GM21529 (cell line): Measurements from ENCODE around the gene STK39.
A peak's percentile ranks its signal among the peaks of the same experiment; 100 is the strongest.

Experiments
- ATAC-seq: cut with Tn5 transposase; IDR thresholded peaks from one replicate; pipeline ENCODE4 v1.9.1; 2021; ENCODE audit not compliant: unreplicated experiment

Gene STK39

GRCh38 chr2:168024459-168024858, 222.9 kb downstream of the STK39 start:
- no peak for ATAC-seq

GRCh38 chr2:168021800-168022587, 225.4 kb downstream of the STK39 start:
- ATAC-seq: no peak

- ATAC-seq: no peak
These were observed 232.0 kb downstream of the STK39 start for GRCh38 chr2:168015274-168015953.

- no peak for ATAC-seq
These were observed 237.5 kb downstream of the STK39 start for GRCh38 chr2:168009900-168010299.

GRCh38 chr2:168008646-168009195, 238.7 kb downstream of the STK39 start:
- ATAC-seq: no peak

- ATAC-seq: no peak
These were observed 240.9 kb downstream of the STK39 start for GRCh38 chr2:168006498-168006897.

GRCh38 chr2:168005586-168005985, 241.8 kb downstream of the STK39 start:
- ATAC-seq: no peak

GRCh38 chr2:168003876-168004275, 243.5 kb downstream of the STK39 start:
- ATAC-seq: no peak

GRCh38 chr2:168002021-168002553, 245.3 kb downstream of the STK39 start:
- ATAC-seq: peak; percentile 75

- ATAC-seq: no peak
These were observed 255.1 kb downstream of the STK39 start for GRCh38 chr2:167992278-167992677.

- no peak for ATAC-seq
These were observed 257.3 kb downstream of the STK39 start for GRCh38 chr2:167990062-167990461.

GRCh38 chr2:167988296-167988695, 259.1 kb downstream of the STK39 start:
- no peak for ATAC-seq

- ATAC-seq: no peak
These were observed 259.8 kb downstream of the STK39 start for GRCh38 chr2:167987558-167987957.

GRCh38 chr2:167987026-167987425, 260.4 kb downstream of the STK39 start:
- ATAC-seq: no peak

GRCh38 chr2:167986223-167986622, 261.2 kb downstream of the STK39 start:
- ATAC-seq: no peak

GRCh38 chr2:167981945-167982344, 265.4 kb downstream of the STK39 start:
- no peak for ATAC-seq

- no peak for ATAC-seq
These were observed 267.0 kb downstream of the STK39 start for GRCh38 chr2:167980439-167980838.

GRCh38 chr2:167972746-167973145, 274.6 kb downstream of the STK39 start:
- no peak for ATAC-seq

- ATAC-seq: no peak
These were observed 275.4 kb downstream of the STK39 start for GRCh38 chr2:167972020-167972419.

- no peak for ATAC-seq
These were observed 280.2 kb downstream of the STK39 start for GRCh38 chr2:167966937-167967913.
